GM23338 (cell line): ENCODE results near the gene TMEM132D.

ENCODE experiments used
- CREB1 ChIP-seq: fragments of 250-450 bp; sonication (Bioruptor Pico); IDR thresholded peaks from 2 replicates; pipeline ENCODE4 v1.5.0; 2020; ENCODE audit warnings: low read depth, mild to moderate bottlenecking, moderate library complexity
- CTCF ChIP-seq, 2 experiments: fragments of 200-600 bp in 1 of 2; sonication (generic) in 1 of 2; conservative IDR thresholded peaks; 2 replicates each; pipeline versions ENCODE4 v1.5.1 to v1.6.1; 2016 to 2017; ENCODE audit warnings: antibody characterized with exemption in 2 of 2, low read depth in 2 of 2, mild to moderate bottlenecking in 2 of 2, moderate library complexity in 1 of 2
- ETS1 ChIP-seq: IDR thresholded peaks from 2 replicates; pipeline ENCODE4 v1.6.1; 2016; ENCODE audit warnings: antibody characterized with exemption
- EZH2 ChIP-seq: fragments of 200-600 bp; sonication (generic); IDR thresholded peaks from one replicate; pipeline ENCODE4 v1.8.0; 2017; ENCODE audit warnings: antibody characterized with exemption, mild to moderate bottlenecking, low read depth; ENCODE audit not compliant: unreplicated experiment
- EZH2phosphoT487 ChIP-seq: fragments of 200-600 bp; sonication (generic); IDR thresholded peaks from one replicate; pipeline ENCODE4 v1.8.1; 2018; ENCODE audit warnings: antibody characterized with exemption; ENCODE audit not compliant: unreplicated experiment
- JUNB ChIP-seq: IDR thresholded peaks from one replicate; pipeline ENCODE4 v1.6.1; 2016; ENCODE audit warnings: antibody characterized with exemption; ENCODE audit not compliant: unreplicated experiment
- NANOG ChIP-seq: IDR thresholded peaks from 2 replicates; pipeline ENCODE4 v1.6.1; 2016; ENCODE audit warnings: antibody characterized with exemption, borderline replicate concordance
- POLR2AphosphoS5 ChIP-seq: IDR thresholded peaks from 2 replicates; pipeline ENCODE4 v1.6.1; 2016; ENCODE audit warnings: antibody characterized with exemption, low read depth
- REST ChIP-seq: IDR thresholded peaks from one replicate; pipeline ENCODE4 v1.6.1; 2018; ENCODE audit warnings: antibody characterized with exemption; ENCODE audit not compliant: unreplicated experiment
- STAT1 ChIP-seq: IDR thresholded peaks from one replicate; pipeline ENCODE4 v1.6.1; 2016; ENCODE audit warnings: antibody characterized with exemption; ENCODE audit not compliant: unreplicated experiment
- ZNF114 ChIP-seq: fragments of 250-450 bp; sonication (Bioruptor Pico); IDR thresholded peaks from 2 replicates; pipeline ENCODE4 v1.5.0; 2020; ENCODE audit warnings: mild to moderate bottlenecking, moderate library complexity
- ZNF331 ChIP-seq: fragments of 250-450 bp; sonication (Bioruptor Pico); IDR thresholded peaks from 2 replicates; pipeline ENCODE4 v1.5.0; 2020; ENCODE audit warnings: low read depth, mild to moderate bottlenecking, moderate library complexity

DNA sequence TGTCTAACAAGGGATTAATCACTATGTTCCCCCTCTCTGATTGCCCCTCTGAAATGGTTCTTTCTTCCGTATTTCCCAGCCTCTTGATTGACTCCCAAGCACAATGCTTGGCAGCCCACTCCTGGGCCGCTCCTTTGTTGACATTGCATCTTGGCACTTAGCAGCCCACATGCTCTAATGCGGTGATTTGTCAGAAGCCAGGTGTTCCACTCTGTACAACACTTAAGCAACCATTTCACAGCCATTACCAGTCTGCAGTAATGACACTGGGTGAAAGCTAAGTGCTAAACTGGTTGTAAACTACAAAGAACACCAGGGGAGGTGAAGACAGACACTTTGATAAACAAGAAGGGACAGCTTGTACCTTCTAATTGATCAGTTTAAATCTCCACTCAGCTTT lies 353.5 kb downstream of the TMEM132D start:
- TF ChIP-seq CTCF (conservative IDR thresholded peaks at IDR 0.05; ENCODE audit: low read depth in 2 of 2), result no peak
- TF ChIP-seq POLR2AphosphoS5, result no peak
- no peak for TF ChIP-seq EZH2
- no peak for TF ChIP-seq REST
- TF ChIP-seq JUNB, result no peak
- TF ChIP-seq ZNF331, result no peak
- TF ChIP-seq EZH2phosphoT487, result no peak
- TF ChIP-seq STAT1, result no peak
- no peak for TF ChIP-seq CREB1 (CRISPR knock-in tag)
- TF ChIP-seq NANOG, result no peak
- TF ChIP-seq ETS1, result no peak
- TF ChIP-seq ZNF114, result no peak
